Left lung (tissue), 10 donors: ENCODE data around the gene EML4. TPM values are rescaled to one million over a fixed set of nuclear protein-coding genes. Genes with fewer than 3 reads are reported as not detected.

Experiments used
- ATAC-seq: fragments of 200-7000 bp; cut with Tn5 transposase; one replicate; pipeline ENCODE4 v1.9.1; 2020; ENCODE audit warnings: moderate library complexity
- DNase-seq, 4 donors: peaks; one replicate each; pipeline ENCODE4 v3.0.0-alpha.2; 2013 to 2020
- H3K27ac ChIP-seq, 2 donors: fragments of 200-600 bp; sonication (generic) in 1 of 2; one replicate each; pipeline versions ENCODE4 v1.5.0 to v1.8.0; 2020 to 2021
- H3K27me3 ChIP-seq, 2 donors: fragments of 200-600 bp; sonication (generic) in 1 of 2; one replicate each; pipeline versions ENCODE4 v1.5.0 to v1.8.0; 2020 to 2021
- H3K36me3 ChIP-seq, 2 donors: fragments of 200-600 bp; sonication (generic) in 1 of 2; one replicate each; pipeline versions ENCODE4 v1.5.0 to v1.8.0; 2020 to 2021
- H3K4me1 ChIP-seq, 2 donors: fragments of 200-600 bp; one replicate each; pipeline ENCODE4 v1.8.0; 2021
- H3K4me3 ChIP-seq, 2 donors: fragments of 200-600 bp; sonication (generic) in 1 of 2; one replicate each; pipeline versions ENCODE4 v1.5.0 to v1.8.0; 2020 to 2021; ENCODE audit warnings: mild to moderate bottlenecking in 1 of 2
- H3K9me3 ChIP-seq, 2 donors: fragments of 200-600 bp; sonication (generic) in 1 of 2; one replicate each; pipeline versions ENCODE4 v1.5.0 to v1.8.0; 2020 to 2021
- intact Hi-C, 2 donors: fragments of 100-400 bp; cut with DNase I; formaldehyde crosslinking; loops; one replicate each; pipeline versions ENCODE4 v1.11.2 to v1.14.2; 2022
- polyA plus RNA-seq, 6 donors: library from polyadenylated mRNA; unstranded; fragments of 120-200 nt; gene quantifications; one replicate each; pipeline ENCODE4 v1.2.1, GENCODE V29; 2013; ENCODE audit not compliant: insufficient read length in 6 of 6
- total RNA-seq, 2 donors: library from RNA; stranded (reverse); fragmentation: NEBNext Ultra II Directional; extraction: Animal tissue kit (Norgen Biotek cat#: 25700); gene quantifications; one replicate each; pipeline ENCODE4 v1.2.1, GENCODE V29; 2021
- TF ChIP-seq, protein P1 (sequence below), 2 donors: fragments of 200-600 bp; sonication (generic) in 1 of 2; IDR thresholded peaks; one replicate each; pipeline versions ENCODE4 v1.5.0 to v1.8.0; 2021; ENCODE audit warnings: antibody characterized with exemption in 2 of 2
- donor health status: DM: no; HTN: yes; CAD: no.
- donor health status: DM: no; HTN: no; CAD: no.

Gene EML4
- total and polyA plus RNA-seq, 8 donors = 77.5 to 110 (median 89.5) TPM

DNA sequence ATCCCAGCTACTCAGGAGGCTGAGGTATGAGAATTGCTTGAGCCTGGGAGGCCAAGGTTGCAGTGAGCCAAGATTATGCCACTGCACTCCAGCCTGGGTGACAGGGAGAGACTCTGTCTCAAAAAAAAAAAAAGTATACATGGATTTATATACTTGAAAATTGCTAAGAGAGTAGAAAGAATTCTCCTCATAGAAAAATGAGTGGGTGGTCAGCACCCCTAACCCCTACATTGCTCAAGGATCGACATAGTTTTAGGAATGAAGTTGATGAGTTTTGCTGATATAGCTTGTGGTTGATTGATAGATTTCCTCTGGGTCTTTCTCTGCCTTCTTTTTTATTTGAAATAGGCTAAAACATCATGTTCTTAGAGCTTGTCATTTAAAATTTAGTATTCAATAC lies 58.9 kb downstream of the EML4 start:
- Histone ChIP-seq H3K27me3 (no peaks in the 10 kb centered on the region), H3K4me3 (no peak overlapping the region), H3K27ac (no peak overlapping the region), H3K9me3 (no peaks in the 10 kb centered on the region), H3K36me3 (no peaks in the 10 kb centered on the region), H3K4me1 (peaks cover 9 to 25% of the 10 kb centered on the region in 2 donors)
- TF ChIP-seq, protein P1, sequence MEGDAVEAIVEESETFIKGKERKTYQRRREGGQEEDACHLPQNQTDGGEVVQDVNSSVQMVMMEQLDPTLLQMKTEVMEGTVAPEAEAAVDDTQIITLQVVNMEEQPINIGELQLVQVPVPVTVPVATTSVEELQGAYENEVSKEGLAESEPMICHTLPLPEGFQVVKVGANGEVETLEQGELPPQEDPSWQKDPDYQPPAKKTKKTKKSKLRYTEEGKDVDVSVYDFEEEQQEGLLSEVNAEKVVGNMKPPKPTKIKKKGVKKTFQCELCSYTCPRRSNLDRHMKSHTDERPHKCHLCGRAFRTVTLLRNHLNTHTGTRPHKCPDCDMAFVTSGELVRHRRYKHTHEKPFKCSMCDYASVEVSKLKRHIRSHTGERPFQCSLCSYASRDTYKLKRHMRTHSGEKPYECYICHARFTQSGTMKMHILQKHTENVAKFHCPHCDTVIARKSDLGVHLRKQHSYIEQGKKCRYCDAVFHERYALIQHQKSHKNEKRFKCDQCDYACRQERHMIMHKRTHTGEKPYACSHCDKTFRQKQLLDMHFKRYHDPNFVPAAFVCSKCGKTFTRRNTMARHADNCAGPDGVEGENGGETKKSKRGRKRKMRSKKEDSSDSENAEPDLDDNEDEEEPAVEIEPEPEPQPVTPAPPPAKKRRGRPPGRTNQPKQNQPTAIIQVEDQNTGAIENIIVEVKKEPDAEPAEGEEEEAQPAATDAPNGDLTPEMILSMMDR (IDR thresholded peaks at IDR 0.05) = no peak
- intact Hi-C loops = no loop called here
- ATAC-seq = no peak
- DNase-seq = no peak

DNA sequence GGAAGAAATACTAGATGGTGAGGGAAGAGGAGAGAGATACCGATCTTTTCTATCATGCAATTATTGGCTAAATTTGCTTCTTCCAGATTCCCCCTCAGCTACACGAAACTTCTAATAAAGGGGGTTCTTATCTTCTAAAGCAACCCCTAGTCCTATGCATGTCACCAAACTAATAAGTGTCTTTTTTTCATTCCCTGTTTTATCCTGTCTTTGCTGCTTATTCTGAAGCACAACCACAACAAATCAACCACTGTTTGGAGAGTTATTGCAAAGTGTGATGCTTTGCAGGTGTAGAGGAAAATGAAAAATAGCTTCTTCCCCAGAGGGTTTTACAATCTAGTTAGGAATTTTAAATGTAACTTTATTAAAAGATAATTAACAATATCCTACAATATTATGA lies 60.8 kb downstream of the EML4 start:
- H3K4me1 ChIP-seq = peaks cover 6 to 17% of the 10 kb centered on the region in 2 donors

DNA sequence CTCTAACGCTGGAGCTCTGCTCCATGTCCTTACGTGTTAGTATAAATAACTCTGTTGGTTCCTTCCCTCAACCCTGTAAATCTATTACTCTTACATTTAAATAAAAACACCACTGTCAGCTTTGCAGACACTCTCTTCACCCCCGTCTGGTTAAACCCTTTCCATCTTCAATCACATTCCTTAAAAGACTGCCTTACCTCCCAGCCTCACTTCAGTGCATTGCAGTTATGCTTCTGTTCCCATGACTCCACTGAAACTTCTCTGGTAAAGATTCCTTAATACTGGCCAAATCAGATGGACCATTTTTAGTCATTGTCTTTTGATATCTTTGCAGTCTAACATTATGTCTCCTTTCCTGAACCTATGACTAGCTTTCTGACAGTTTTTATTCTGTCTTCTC lies 61.7 kb downstream of the EML4 start:
- Histone ChIP-seq H3K4me1 (peaks cover 6 to 14% of the 10 kb centered on the region in 2 donors), H3K4me3 (no peak overlapping the region), H3K9me3 (no peaks in the 10 kb centered on the region), H3K27me3 (no peaks in the 10 kb centered on the region), H3K27ac (no peak overlapping the region), H3K36me3 (no peaks in the 10 kb centered on the region)
- ATAC-seq (no peak), DNase-seq (no peak)
- TF ChIP-seq, protein P1 (IDR thresholded peaks at IDR 0.05) = no peak
- intact Hi-C loops = no loop called here

More for the DNA sequence above, 60.8 kb downstream of the EML4 start:
- TF ChIP-seq, protein P1 (IDR thresholded peaks at IDR 0.05) = no peak
- intact Hi-C loops = no loop called here
- no peaks in the 10 kb centered on the region for H3K27me3 ChIP-seq
- DNase-seq = no peak
- no peaks in the 10 kb centered on the region for H3K36me3 ChIP-seq
- ATAC-seq = no peak
- no peak overlapping the region for H3K4me3 ChIP-seq
- H3K9me3 ChIP-seq = no peaks in the 10 kb centered on the region
- H3K27ac ChIP-seq = no peak overlapping the region

DNA sequence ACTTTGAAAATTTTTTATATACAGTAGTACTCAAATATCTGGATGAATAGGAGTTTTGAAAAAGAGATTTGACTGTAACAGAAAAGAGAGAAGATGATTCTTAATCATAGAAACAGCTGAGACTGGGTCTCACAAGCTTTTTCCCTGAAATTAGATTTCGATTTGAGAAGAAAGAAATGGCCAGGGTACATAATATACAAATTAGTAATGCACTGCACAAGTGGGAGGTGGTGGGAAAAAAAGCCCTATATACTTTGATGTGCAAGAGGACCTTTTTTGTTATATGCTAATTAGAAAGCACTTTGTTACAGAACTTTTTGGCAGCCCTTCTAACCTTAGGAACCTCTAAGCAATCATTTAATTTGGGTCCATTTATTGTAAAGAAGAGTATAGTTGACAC lies 62.9 kb downstream of the EML4 start:
- no peak for DNase-seq
- no peak overlapping the region for H3K27ac ChIP-seq
- intact Hi-C loops = no loop called here
- ATAC-seq = no peak
- H3K4me3 ChIP-seq = no peak overlapping the region
- TF ChIP-seq, protein P1 (IDR thresholded peaks at IDR 0.05) = no peak
- H3K4me1 ChIP-seq = peaks cover 6 to 14% of the 10 kb centered on the region in 2 donors
- H3K27me3 ChIP-seq = no peaks in the 10 kb centered on the region
- no peaks in the 10 kb centered on the region for H3K9me3 ChIP-seq
- H3K36me3 ChIP-seq = no peaks in the 10 kb centered on the region

DNA sequence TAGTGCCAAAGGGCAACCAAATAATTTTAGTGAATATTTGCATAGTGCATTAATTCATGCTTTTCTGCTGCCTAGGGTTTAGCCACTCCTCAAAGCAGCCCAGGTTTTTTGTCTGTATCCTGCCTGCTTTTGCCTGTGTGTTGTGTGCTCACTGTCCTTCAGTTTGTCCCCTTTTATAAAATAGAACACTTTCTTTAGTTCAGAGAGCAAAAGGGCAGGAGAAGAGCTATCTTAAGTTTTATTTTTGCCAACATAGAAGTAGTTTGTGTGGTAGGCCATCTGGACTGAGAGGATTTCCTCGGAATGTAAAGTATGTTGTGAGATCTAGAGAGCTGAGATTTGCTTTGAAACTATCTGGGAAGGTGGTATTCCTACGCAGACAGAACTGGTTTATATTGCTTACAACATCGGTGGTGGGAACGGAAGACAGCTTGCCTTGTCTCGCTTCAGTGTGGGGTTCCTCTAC lies 64.9 kb downstream of the EML4 start:
- TF ChIP-seq, protein P1 (IDR thresholded peaks at IDR 0.05) = no peak
- Histone ChIP-seq H3K4me3 (no peak overlapping the region), H3K9me3 (no peaks in the 10 kb centered on the region), H3K27ac (no peak overlapping the region), H3K27me3 (no peaks in the 10 kb centered on the region), H3K36me3 (no peaks in the 10 kb centered on the region), H3K4me1 (peaks cover 6 to 21% of the 10 kb centered on the region in 2 donors)
- DNase-seq (peak in 2 of 4 donors; percentile 34 to 37), ATAC-seq (peak; percentile 53)
- intact Hi-C loops = no loop called here
